ENCODE results near the gene DNAJC25. TPM values are rescaled to one million over a fixed set of nuclear protein-coding genes. Genes with fewer than 3 reads are reported as not detected.

The DNAJC25 gene
- total RNA-seq, 2 donors from 2014 or later = 11.7 to 13.5 TPM

DNA sequence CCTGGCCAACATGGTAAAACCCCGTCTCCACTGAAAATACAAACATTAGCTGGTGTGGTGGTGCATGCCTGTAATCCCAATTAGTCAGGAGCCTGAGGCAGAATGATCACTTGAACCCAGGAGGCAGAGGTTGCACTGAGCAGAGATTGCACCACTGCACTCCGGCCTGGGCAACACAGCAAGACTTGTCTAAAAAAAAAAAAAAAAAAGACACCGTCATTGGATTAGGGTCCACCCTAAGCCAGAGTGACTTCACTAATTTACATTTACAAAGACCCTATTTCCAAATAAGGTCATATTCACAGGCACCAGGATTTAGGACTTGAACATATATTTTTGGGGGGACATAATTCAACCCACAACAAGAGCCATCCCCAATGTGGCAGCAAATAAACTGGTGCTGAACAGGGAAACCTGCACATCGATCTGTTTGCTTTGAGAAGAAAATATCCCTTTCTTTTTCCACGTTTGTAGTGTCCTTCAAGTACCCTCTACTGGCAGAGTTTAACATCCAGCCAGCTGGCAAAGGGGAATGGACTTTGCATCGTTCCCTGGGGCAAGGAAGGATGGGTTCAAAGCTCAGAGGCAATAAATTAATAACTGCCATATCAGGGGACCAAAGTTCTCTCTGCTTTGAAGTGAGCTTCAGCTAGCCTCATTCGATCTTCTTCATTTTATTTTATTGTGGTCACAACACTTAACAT lies 3.7 kb upstream of the DNAJC25 start:
- Histone ChIP-seq H3K4me1 (replicated peaks) (no peaks in the 10 kb centered on the region), H3K36me3 (no peaks in the 10 kb centered on the region), H3K27me3 (replicated peaks; ENCODE audit: insufficient read depth) (no peaks in the 10 kb centered on the region), H3K9me3 (no peaks in the 10 kb centered on the region), H3K4me3 (no peak overlapping the region), H3K27ac (no peak overlapping the region)
- 62% methylated on average over 7 of the region's 7 CpGs for WGBS
- intact Hi-C loops (cut with DNase I) = no loop called here
- no peak for DNase-seq (ENCODE audit: low spot score)
- TF ChIP-seq, protein P1, sequence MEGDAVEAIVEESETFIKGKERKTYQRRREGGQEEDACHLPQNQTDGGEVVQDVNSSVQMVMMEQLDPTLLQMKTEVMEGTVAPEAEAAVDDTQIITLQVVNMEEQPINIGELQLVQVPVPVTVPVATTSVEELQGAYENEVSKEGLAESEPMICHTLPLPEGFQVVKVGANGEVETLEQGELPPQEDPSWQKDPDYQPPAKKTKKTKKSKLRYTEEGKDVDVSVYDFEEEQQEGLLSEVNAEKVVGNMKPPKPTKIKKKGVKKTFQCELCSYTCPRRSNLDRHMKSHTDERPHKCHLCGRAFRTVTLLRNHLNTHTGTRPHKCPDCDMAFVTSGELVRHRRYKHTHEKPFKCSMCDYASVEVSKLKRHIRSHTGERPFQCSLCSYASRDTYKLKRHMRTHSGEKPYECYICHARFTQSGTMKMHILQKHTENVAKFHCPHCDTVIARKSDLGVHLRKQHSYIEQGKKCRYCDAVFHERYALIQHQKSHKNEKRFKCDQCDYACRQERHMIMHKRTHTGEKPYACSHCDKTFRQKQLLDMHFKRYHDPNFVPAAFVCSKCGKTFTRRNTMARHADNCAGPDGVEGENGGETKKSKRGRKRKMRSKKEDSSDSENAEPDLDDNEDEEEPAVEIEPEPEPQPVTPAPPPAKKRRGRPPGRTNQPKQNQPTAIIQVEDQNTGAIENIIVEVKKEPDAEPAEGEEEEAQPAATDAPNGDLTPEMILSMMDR (IDR thresholded peaks at IDR 0.05) = no peak
- TF ChIP-seq POLR2AphosphoS5 (IDR thresholded peaks at IDR 0.05) (no peak), POLR2A (IDR thresholded peaks at IDR 0.05) (no peak)

- H3K36me3 ChIP-seq = no peaks in the 10 kb centered on the region
These were observed 2.7 kb upstream of the DNAJC25 start for GRCh38 chr9:111628411-111628810.

DNA sequence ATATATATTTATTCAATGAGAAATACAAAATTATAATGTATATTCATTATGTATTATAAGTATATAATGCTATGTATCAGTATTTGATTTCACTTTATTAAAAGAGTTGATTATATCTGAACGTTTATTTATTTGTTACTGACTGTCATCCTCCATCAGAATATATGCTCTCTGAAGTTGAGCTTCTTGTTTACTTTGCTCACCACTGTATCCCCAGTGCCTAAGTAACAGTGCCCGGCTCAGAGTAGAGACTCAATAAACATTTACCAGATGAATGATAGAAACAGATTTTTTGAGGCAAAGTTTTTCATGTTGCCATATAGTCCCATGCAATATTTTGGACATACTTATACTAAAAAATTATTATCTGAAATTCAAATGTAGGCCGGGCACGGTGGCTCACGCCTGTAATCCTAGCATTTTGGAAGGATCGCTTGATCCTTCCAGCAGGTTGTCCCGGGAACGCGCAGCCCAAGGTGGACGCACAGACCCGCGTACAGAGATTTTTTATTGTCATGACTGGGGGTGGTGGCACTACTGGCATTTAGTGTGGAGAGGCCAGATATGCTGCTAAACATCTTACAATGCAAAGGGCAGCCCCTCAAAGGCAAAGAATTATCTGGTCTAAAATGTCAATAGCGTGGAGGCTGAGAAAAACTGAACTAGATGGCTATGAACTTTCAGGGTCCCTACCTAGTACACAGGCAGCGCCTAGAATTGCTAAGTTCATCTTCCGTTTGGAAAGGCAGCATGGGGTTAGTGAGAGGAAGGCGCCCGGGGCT lies 761 bp upstream of the DNAJC25 start:
- H3K27me3 ChIP-seq (replicated peaks; ENCODE audit: insufficient read depth) = no peaks in the 10 kb centered on the region
- intact Hi-C loops (cut with DNase I) = no loop called here
- H3K4me1 ChIP-seq (replicated peaks) = no peaks in the 10 kb centered on the region
- 7% methylated on average over 17 of the region's 17 CpGs for WGBS
- no peak for DNase-seq (ENCODE audit: low spot score)
- TF ChIP-seq, protein P1 (IDR thresholded peaks at IDR 0.05) = no peak
- TF ChIP-seq POLR2A (IDR thresholded peaks at IDR 0.05) (no peak), POLR2AphosphoS5 (IDR thresholded peaks at IDR 0.05) (no peak)
- H3K9me3 ChIP-seq = no peaks in the 10 kb centered on the region
- H3K4me3 ChIP-seq = peak overlapping the region; percentile 94 to 97
- peak overlapping the region; percentile 84 to 86 for H3K27ac ChIP-seq
- no peaks in the 10 kb centered on the region for H3K36me3 ChIP-seq

More at GRCh38 chr9:111628411-111628810, 2.7 kb upstream of the DNAJC25 start:
- no peak for DNase-seq (ENCODE audit: low spot score)
- intact Hi-C loops (cut with DNase I) = no loop called here
- no peaks in the 10 kb centered on the region for H3K27me3 ChIP-seq (replicated peaks; ENCODE audit: insufficient read depth)
- H3K9me3 ChIP-seq = no peaks in the 10 kb centered on the region
- no peak overlapping the region for H3K27ac ChIP-seq
- no peak overlapping the region for H3K4me3 ChIP-seq
- H3K4me1 ChIP-seq (replicated peaks) = no peaks in the 10 kb centered on the region
- TF ChIP-seq POLR2AphosphoS5 (IDR thresholded peaks at IDR 0.05) (no peak), POLR2A (IDR thresholded peaks at IDR 0.05) (no peak)
- TF ChIP-seq, protein P1 (IDR thresholded peaks at IDR 0.05) = no peak
- 98% methylated on average over 7 of the region's 7 CpGs for WGBS

GRCh38 chr9:111630964-111631213 lies 245 bp upstream of the DNAJC25 start:
- Histone ChIP-seq H3K9me3 (no peaks in the 10 kb centered on the region), H3K4me3 (peak overlapping the region; percentile 94 to 97), H3K36me3 (no peaks in the 10 kb centered on the region), H3K4me1 (replicated peaks) (no peaks in the 10 kb centered on the region), H3K27ac (peak overlapping the region; percentile 84 to 86), H3K27me3 (replicated peaks; ENCODE audit: insufficient read depth) (no peaks in the 10 kb centered on the region)
- no peak for DNase-seq (ENCODE audit: low spot score)
- TF ChIP-seq, protein P1 (IDR thresholded peaks at IDR 0.05) = no peak
- TF ChIP-seq POLR2AphosphoS5 (IDR thresholded peaks at IDR 0.05) = no peak
- no peak for TF ChIP-seq POLR2A (IDR thresholded peaks at IDR 0.05)
- intact Hi-C loops (cut with DNase I) = no loop called here
- 0% methylated on average over 14 of the region's 14 CpGs for WGBS

Data from prostate gland (tissue), 2 donors.